ENCODE results near the gene CDKN2B-AS1. TPM values are rescaled to one million over a fixed set of nuclear protein-coding genes. Genes with fewer than 3 reads are reported as not detected.

CDKN2B-AS1 gene
- total RNA-seq, 2 donors from 2014 or later: not detected

- peak overlapping the region; percentile 63 for H3K4me3 ChIP-seq
These were observed 29.1 kb upstream of the CDKN2B-AS1 start for GRCh38 chr9:21965401-21965951.

GRCh38 chr9:21966140-21966851, 28.3 kb upstream of the CDKN2B-AS1 start:
- Histone ChIP-seq H3K4me1 (ENCODE audit: control insufficient read depth in 1 of 2, low read depth in 2 of 2) (peaks cover 11 to 18% of the 10 kb centered on the region in 2 donors), H3K36me3 (no peaks in the 10 kb centered on the region), H3K9me3 (no peaks in the 10 kb centered on the region), H3K4me3 (no peak overlapping the region), H3K27ac (no peak overlapping the region), H3K27me3 (replicated peaks; ENCODE audit: insufficient read depth) (peaks cover 39% of the 10 kb centered on the region)
- no peak for TF ChIP-seq CTCF (IDR thresholded peaks at IDR 0.05)
- DNase-seq (ENCODE audit: low spot score) (no peak), ATAC-seq (ENCODE audit: insufficient number of reproducible peaks, low FRiP score, low read depth) (no peak)

More at GRCh38 chr9:21965401-21965951, 29.1 kb upstream of the CDKN2B-AS1 start:
- Histone ChIP-seq H3K27me3 (replicated peaks; ENCODE audit: insufficient read depth) (peaks cover 37% of the 10 kb centered on the region), H3K27ac (no peak overlapping the region), H3K9me3 (no peaks in the 10 kb centered on the region), H3K36me3 (no peaks in the 10 kb centered on the region), H3K4me1 (ENCODE audit: control insufficient read depth in 1 of 2, low read depth in 2 of 2) (peaks cover 11 to 18% of the 10 kb centered on the region in 2 donors)
- TF ChIP-seq CTCF (IDR thresholded peaks at IDR 0.05): no peak
- no peak for DNase-seq (ENCODE audit: low spot score)
- no peak for ATAC-seq (ENCODE audit: insufficient number of reproducible peaks, low FRiP score, low read depth)

GRCh38 chr9:21967169-21967568, 27.4 kb upstream of the CDKN2B-AS1 start:
- DNase-seq (ENCODE audit: low spot score): no peak
- H3K27me3 ChIP-seq (replicated peaks; ENCODE audit: insufficient read depth): peaks cover 48% of the 10 kb centered on the region
- no peak for TF ChIP-seq CTCF (IDR thresholded peaks at IDR 0.05)

GRCh38 chr9:21967702-21968101, 26.9 kb upstream of the CDKN2B-AS1 start:
- Histone ChIP-seq H3K36me3 (no peaks in the 10 kb centered on the region), H3K9me3 (no peaks in the 10 kb centered on the region), H3K27ac (no peak overlapping the region), H3K27me3 (replicated peaks; ENCODE audit: insufficient read depth) (peaks cover 52% of the 10 kb centered on the region), H3K4me3 (no peak overlapping the region), H3K4me1 (ENCODE audit: control insufficient read depth in 1 of 2, low read depth in 2 of 2) (peaks cover 11 to 18% of the 10 kb centered on the region in 2 donors)
- no peak for TF ChIP-seq CTCF (IDR thresholded peaks at IDR 0.05)
- DNase-seq (ENCODE audit: low spot score) (no peak), ATAC-seq (ENCODE audit: insufficient number of reproducible peaks, low FRiP score, low read depth) (no peak)

More at GRCh38 chr9:21967169-21967568, 27.4 kb upstream of the CDKN2B-AS1 start:
- ATAC-seq (ENCODE audit: insufficient number of reproducible peaks, low FRiP score, low read depth): no peak
- Histone ChIP-seq H3K9me3 (no peaks in the 10 kb centered on the region), H3K36me3 (no peaks in the 10 kb centered on the region), H3K4me3 (no peak overlapping the region), H3K4me1 (ENCODE audit: control insufficient read depth in 1 of 2, low read depth in 2 of 2) (peaks cover 11 to 18% of the 10 kb centered on the region in 2 donors), H3K27ac (no peak overlapping the region)

- Histone ChIP-seq H3K36me3 (no peaks in the 10 kb centered on the region), H3K4me3 (peak overlapping the region; percentile 35)
- ATAC-seq (ENCODE audit: insufficient number of reproducible peaks, low FRiP score, low read depth): no peak
These were observed 26.1 kb upstream of the CDKN2B-AS1 start for GRCh38 chr9:21968331-21969010.

More at GRCh38 chr9:21968331-21969010, 26.1 kb upstream of the CDKN2B-AS1 start:
- no peak for DNase-seq (ENCODE audit: low spot score)
- Histone ChIP-seq H3K4me1 (ENCODE audit: control insufficient read depth in 1 of 2, low read depth in 2 of 2) (peaks cover 11 to 18% of the 10 kb centered on the region in 2 donors), H3K9me3 (no peaks in the 10 kb centered on the region), H3K27me3 (replicated peaks; ENCODE audit: insufficient read depth) (peaks cover 57% of the 10 kb centered on the region), H3K27ac (no peak overlapping the region)
- TF ChIP-seq CTCF (IDR thresholded peaks at IDR 0.05): no peak

All from thoracic aorta (tissue), 2 donors.